Medulla oblongata (tissue), 1 donor: ENCODE results near the gene SSU72.
A peak's percentile ranks its signal among the peaks of the same experiment; 100 is the strongest.
"Not testable (repeated sequence)": the region's sequence is repeated elsewhere in the genome, so short reads cannot be mapped to it uniquely, and the experiment has no call there.

Experiments used
- DNase-seq: peaks from one replicate; pipeline ENCODE4 v3.0.0-alpha.2; 2015; ENCODE audit errors: extremely low spot score

SSU72 gene

DNA sequence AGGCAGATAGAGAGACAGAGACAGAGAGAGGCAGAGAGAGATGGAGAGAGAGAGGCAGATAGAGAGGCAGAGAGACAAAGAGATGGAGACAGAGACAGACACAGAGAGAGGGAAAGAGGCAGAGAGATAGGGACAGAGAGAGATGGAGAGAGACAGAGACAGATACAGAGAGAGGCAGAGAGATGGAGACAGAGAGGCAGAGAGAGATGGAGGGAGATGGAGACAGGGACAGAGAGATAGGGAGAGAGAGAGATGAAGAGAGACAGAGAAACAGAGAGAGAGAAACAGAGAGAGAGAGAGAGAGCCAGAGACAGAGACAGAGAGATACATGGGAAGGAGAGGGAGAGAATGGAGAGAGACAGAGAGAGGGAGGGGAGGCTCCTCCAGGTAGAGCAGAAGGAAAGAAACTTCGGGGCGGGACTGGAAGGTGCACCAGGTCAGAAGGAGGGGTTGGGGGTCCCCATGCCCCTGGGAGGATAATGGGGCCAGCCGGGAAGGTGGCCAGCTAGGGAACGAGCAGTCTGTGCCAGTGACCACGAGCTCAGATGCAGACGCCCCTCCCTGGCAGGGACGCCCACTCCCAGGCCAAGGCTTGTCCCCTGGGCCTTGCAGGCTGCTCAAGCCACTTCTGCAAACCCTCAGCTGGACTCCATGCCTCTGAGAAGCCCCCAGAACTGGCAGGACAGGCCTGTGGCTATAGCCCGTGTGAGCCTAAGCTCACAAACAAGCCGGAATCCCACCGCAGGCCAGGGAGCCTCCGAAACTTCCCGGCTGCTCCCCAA, 22.0 kb upstream of the SSU72 start:
- DNase-seq: no peak

DNA sequence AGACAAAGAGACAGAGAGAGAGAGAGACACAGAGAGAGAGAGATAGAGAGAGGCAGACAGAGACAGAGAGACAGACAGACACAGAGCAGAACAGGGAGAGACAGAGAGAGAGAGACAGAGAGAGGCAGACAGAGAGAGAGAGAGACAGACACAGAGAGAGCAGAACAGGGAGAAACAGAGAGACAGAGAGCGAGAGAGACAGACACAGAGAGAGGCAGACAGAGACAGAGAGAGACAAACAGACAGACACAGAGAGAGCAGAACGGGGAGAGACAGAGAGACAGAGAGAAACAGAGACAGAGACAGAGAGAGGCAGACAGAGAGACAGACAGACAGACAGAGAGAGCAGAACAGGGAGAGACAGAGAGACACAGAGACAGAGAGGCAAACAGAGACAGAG, 20.7 kb upstream of the SSU72 start:
- DNase-seq: not testable (repeated sequence)

DNA sequence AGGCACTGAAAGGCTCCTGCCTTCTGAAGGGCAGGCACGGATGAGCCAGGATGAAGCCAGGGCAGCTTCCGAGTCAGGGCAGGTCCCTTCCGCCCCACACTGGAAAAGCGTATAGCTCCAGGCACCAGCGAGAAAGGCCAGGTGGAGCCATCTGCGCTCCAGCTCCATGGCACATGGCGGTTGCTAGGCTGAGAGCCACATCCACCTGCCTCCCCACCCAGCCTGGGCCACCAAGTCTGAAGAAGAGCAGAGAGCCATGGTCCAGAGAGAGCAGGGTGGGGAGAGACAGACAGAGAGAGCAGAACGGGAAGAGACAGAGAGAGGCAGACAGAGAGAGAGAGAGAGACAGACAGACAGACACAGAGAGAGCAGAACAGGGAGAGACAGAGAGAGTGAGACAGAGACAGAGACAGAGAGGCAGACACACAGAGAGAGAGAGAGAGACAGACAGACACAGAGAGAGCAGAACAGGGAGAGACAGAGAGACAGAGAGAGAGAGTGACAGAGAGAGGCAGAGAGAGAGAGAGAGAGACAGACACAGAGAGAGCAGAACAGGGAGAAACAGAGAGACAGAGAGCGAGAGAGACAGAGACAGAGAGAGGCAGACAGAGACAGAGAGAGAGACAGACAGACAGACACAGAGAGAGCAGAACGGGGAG, 20.1 kb upstream of the SSU72 start:
- no peak for DNase-seq

DNA sequence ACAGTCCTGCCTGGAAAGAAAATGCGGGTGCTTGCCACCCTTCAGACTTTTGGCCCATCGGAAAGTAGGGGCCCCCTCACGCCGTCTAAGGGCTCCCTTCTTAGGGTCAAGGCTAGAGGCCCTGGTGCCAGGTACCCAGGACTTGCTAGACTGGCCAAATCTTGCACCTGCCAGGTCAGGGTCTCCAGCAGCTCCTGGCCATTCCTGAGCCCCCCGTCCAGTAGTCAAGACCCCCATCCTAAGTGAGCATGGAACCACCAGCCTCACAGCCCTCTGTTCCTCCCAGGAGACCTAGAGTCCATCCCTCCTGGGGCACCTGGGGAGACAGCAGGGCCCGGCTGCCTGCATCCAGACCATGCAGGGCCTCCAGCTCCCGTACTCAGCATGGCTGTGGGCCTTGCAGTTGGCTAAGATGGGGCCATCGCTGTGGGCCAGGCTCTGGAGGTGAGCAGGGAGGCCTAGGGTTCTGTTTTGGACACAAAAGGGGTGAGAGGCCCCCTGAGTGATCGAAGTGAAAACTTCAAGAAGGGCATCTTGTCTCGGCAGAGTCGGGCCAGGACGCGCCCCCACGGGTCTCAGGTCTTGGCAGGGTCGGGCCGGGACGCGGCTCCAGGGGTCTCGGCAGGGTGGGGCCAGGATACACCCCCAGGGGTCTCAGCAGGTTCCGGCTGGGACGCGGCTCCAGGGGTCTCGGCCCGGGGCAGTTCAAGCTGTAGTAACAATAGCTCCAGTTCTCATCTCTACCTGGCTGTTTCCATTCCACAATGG, 19.4 kb upstream of the SSU72 start:
- no peak for DNase-seq

DNA sequence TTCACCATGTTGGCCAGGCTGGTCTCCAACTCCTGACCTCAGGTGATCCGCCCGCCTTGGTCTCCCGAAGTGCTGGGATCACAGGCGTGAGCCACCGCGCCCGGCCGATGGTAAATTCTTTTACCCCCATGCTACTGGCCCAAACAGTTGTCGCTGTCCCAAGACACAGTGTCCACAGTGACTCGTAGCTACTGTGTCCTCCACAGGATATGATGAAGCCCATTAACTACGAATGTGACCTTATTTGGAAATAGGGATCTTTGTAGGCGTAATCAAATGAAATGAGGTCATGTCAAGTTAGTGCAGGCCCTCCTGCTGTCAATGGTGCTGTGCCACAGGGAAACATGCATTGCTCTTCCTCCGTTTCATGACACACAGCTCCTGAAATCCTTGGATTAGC, 16.8 kb upstream of the SSU72 start:
- DNase-seq: no peak

DNA sequence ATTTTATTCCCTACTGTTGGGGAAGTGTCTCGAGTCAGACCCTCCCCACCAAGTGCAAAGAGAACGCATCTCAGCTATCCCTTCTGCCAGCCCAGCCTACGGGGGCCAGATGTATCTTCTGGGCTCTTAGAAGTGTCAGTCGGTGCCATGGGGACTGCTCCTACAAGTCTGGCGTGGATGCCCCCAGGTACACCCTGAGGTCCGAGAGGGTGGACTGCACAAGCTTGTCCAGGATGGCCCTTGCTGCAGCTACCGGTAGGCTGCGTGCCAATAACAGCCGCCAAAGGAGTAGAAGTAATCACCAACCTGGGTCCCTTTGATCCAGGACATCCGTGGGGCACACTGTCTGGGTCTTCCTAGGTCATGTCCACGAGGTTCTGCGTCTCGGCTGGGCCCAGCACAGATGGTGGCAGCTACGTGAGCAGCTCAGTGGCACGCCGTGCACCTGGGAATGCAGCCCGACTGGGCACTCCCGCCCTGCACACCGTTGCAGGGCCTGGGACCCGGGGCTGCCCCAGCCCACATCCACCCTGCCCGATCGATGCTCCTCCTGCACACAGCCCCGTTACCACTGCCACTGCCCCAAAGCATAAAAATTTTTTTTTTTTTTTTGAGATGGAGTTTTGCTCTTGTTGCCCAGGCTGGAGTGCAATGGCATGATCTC, 8.8 kb upstream of the SSU72 start:
- no peak for DNase-seq

DNA sequence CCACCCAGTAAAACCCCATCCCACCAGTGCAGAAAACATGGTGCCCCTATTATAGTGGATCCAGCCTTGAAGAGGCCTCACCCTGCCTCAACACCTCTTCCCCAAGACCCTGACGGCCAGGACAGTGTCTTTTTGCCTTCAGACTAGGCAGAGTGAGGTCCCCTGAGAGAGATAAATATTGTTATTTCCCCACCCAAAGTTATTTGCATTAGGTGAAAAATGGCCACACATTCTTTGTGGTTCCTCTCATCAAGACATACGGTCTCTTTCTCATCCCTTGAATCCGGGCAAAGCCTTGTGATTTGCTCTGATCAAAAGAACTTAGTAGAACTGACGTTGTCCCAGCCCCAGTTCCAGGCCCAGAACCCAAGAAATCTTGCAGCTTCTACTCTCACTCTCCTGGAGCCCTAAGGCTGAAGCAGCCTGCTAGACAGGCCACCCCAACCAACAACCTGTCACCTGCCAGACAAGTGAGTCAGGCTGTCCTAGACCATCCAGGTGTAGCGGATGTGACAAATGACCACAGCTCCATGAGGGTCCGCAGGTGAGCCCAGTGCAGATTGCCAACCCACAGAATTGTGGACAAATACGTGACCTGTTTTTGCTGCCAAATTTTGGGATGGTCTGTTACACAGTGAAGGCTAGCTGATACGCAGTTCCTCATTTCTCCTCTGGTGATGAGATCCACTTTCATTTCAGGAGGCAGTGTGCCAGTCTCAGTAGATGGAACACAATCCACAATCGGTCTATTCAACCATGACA, 8.1 kb upstream of the SSU72 start:
- DNase-seq: no peak

DNA sequence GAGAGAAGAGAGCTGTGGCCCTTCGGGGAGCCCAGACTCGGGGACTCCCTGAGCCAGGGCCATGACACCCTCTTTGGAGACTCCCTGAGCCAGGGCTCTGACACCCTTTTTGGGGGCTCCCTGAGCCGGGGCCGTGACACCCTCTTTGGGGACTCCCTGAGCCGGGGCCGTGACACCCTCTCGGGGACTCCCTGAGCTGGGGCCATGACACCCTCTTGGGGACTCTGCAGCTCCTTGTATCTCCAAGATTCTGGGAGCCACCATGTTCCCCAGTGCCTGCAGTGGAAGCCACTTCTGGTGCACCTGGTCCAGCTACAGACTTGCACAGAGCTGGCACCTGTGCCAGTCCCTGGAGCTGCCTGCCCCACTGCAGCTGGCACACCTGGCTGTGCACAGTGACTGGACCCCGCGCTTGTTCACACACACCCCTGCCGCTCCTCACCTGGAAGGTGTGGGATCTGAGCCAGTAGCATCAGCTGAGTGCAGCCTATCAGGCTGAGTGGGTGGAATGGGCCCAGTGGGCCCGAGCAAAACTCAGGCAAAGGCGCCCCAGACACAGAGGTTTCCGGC, 3.8 kb upstream of the SSU72 start:
- no peak for DNase-seq

DNA sequence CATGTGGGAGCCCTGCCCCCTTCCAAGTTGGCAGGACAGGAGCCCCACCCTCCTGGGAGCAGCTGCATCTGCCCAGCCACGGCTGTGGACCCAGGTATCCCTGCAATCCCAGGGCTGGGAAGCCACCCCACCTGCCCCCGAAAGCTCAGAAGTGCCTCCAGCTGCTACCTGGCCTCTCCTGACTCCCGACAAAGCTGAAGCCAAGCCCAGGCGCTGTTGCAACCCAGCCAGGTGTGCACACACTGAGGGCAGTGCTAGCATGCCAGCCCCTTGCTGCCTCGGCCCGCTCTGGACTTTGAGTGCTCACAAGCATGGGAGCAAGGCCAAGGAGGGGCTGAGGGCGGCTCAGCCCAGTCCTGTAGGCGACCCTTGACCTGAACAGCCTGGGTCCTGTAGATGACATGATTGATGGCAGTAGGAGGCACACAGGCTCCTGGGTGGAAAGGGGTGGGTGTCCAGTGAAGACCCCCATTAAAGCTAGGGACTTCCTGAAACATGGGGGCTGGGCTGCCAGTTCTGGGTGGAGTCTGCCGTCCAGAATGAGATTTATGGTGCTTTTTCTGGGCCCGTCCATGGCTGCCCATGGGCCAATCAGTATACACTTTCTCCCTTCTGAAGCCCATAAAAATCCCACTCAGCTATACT, 2.8 kb upstream of the SSU72 start:
- no peak for DNase-seq

DNA sequence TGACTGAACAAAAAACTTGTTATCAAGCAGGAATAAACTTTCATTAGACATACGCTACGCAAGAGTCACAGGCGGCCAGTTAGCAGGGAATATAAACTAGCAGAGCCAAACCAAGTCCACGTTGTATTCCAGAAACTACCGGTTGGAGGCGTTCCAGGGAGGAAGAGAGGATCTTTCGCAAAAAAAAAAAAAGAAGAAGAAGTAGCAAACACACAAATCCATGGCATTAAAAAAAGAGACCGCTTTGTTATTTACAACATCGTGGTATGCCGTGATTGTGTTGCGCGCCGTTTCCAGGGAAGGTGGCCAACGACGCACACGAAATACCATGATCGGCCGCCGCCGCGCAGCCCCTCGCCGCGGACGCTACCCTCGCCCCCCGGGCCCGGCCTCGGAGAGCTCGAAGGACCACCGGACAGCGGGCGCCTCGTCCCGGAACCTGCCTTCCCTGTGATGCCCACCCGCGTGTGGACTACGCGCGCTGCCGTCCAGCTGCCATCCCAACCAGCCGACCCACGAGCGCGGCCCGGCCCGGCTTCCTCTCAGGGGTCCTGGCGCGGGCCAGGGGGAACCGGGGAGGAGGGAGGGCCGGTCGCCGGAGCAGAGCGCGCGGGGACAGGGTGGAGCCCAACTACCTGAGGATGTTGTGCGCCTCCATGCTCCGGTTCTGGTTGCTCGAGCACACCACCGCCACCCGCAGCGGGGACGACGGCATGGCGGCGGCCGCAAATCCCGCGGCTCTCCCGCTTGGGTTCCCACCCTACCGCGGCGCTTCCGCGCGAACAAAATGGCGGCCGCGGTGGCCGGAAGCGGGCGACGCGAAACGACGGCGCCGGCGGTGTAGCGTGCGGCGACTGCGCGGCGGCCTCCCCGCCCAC, 581 bp downstream of the SSU72 start:
- peak; percentile 68 for DNase-seq

DNA sequence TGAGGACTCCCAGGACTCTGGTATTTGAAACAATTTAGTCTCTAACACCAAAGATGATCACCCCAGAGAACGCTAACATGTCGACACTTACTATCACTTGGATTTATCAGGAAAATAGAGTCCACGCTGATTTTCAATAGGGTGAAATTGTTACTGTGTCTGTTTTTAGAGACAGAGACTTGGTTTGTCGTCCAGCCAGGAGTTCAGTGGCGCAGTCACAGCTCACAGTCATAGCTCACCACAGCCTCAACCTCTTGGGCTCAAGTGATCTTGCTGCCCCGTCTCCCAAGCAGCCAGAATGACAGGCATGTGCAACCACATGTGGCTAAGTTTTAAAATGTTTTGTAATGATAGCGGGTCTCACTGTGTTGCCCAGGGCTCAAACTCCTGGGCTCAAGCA, 5.3 kb downstream of the SSU72 start:
- DNase-seq: no peak

DNA sequence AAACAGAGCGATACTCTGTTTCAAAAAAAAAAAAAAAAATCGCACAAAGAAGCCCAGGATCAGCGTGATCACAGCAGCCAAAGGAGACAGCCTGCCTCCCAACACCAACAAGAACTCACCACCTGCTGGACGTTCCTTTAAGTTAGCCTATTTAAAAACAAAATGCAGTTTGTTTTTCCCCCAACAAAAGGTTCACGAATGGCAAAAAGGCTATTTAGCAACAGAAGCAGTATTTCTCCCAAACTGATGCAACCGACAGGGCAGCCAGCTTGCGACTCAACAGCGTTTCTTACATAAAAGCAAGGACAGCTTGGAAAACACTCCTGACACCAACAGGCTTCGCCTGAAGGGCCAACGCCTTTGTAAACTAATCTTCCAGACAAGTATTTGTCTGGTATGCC, 6.8 kb downstream of the SSU72 start:
- DNase-seq: peak; percentile 41

DNA sequence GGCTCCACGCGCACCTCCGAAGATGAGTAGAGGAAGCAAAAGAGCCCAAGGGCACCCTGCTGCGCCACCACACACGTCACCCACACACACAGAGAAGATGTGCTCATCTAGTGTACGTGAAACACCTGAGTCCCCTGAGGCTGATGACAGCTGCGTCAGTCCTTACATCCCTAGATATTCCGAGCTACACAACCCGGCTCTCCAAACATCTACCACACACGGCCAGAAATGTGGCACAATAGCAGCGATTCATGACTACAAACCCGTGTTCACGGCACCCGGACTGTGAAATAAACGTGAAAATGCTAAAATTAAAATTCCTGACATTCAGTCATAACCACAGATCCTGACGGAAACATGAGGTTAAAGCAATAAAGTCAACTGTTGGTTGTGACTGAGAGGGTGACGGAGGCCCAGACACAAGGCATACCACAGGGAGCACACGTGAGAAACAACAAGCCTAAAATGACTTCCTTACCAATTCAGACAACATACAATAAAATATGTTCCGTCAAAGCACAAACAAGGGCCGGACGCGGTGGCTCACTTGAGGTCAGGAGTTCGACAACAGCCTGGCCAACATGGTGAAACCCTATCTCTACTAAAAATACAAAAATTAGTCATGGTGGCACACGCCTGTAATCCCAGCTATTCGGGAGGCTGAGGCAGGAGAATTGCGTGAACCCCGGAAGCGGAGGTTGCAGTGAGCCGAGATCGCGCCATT, 7.3 kb downstream of the SSU72 start:
- no peak for DNase-seq

DNA sequence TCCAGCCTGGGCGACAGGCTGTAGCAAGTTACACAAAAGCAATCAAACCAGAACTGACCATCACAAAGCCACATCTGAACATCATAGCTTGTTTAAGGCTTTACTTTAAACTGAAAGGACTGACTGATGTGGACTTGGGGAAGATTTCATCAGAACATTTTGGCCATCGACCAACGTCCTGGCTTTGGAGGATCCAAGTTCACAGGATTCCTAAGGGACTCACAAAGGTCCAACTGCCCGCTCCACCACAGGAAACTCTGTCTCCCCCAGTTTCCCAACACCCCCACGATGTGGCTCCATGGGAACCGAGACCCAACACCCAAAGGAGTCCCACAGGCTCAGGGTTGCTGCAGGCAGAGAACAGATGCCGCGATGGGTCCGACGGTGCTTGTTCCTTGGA, 9.3 kb downstream of the SSU72 start:
- DNase-seq: no peak

DNA sequence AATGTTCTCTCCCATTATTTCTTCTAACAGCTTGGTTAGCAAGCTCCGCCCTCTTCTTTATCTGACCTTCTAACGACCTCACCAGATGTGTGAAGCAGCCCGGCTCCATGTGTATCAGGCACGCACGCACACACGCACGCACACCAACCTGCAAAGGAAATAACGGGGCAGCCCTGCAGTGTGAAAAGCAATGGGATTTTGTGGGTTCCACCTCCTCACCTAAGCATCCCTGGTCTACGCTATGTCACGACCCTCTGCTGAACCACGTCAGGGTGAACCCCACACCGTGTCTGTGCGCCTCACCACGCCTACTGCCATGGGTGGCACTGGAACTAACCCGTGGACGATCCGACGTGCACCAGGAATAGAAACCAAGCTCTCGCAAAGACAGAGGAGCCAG, 10.4 kb downstream of the SSU72 start:
- DNase-seq: no peak

DNA sequence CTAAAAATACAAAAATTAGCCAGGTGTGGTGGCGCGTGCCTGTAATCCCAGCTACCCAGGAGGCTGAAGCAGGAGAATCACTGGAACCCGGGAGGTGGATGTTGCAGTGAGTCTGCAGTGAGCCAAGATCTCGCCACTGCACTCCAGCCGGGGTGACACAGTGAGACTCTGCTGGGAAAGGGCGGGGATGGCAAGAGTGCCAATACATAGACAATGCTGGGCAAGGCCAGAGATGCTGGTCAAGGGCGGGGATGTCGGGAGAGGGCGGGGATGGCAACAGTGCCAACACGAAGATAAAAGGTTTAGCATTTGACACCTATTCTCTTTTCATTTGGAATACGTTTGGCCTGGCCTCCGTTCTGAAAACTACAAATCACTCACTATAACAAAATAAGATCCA, 11.0 kb downstream of the SSU72 start:
- DNase-seq: no peak

DNA sequence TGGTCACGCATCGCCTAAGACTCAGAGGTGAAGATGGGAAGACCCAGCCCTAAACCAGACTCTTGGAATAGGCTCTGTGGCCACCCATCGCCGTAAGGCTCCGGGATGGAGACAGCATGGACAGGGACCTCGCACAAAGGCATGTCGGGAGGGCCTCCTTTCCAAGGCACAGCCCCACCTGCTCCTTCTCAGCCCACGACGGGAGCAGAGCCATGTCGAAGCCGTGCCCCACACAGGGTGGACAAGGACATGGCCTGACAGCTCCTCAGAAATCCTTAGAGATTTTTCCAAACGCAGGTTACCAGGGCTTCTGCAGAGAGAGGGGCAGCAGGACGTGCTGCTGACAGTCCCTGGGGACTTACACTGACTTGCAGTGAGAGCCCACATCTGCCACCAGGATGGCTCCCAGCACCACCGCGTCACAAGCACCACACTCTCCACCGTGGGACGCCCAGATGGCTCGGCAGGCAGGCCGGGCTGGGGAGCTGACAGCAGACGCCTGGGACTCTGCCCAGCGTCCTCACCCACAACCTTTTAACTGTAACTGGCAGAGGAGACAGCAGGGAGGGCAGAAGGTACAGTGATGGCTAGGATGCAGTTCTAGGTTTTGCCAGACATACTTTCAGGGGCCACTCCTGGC, 12.0 kb downstream of the SSU72 start:
- DNase-seq: no peak

DNA sequence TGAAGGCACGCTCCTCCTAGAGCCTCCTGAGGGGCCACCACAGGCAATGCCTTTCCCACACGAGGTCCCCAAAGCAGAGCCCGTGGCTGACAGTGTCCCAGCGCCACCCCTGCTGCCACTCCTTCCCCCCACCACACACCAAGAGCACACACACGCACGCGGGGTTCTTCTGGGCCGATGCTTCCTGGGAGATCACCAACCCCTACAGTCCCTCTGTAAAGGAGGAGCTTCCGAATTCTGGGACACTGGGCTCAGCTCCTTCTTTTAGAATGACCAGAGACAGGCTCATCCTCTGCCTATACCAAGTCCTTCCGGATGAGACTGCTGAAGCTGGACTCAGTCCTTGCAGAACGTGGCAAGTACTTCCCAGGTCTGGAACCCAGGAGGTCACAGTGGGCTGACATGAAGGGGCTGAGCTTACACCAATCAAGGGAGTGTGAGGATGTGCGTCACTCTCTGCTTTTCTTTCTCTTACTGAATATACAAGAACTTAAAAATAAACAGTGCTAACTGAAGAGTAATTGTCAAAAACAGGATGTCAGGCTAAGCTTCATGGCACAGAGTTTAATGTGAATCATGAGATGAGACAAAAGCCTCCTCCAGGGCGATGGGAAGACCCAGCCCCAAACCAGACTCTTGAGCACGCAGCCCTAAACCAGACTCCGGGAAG, 12.7 kb downstream of the SSU72 start:
- no peak for DNase-seq
